A549 (cell line): ENCODE data around the gene RALA.

Experiments
- CTCF ChIP-seq: fragments of >200 bp; sonication (Bioruptor Twin); formaldehyde crosslinking; IDR thresholded peaks from 3 replicates; pipeline ENCODE4 v1.5.1; 2016
- EP300 ChIP-seq, 2 experiments: fragments of >200 bp; sonication (Bioruptor Twin); formaldehyde crosslinking; IDR thresholded peaks; 2 replicates in 1 of 2; 3 replicates in 1 of 2; pipeline ENCODE4 v1.6.1; 2016 to 2017
- ESRRA ChIP-seq: fragments of 150-350 bp; IDR thresholded peaks from 2 replicates; pipeline ENCODE4 v1.6.1; 2014; ENCODE audit warnings: mild to moderate bottlenecking, low read length, borderline replicate concordance
- HDAC2 ChIP-seq: fragments of 200-600 bp; sonication (generic); IDR thresholded peaks from 2 replicates; pipeline ENCODE4 v1.6.1; 2016
- MAX ChIP-seq: IDR thresholded peaks from 2 replicates; pipeline ENCODE4 v1.6.1; 2012
- PHF8 ChIP-seq: fragments of 200-600 bp; sonication (generic); IDR thresholded peaks from 2 replicates; pipeline ENCODE4 v1.6.1; 2016; ENCODE audit warnings: low read depth, mild to moderate bottlenecking, antibody characterized with exemption, moderate library complexity, borderline replicate concordance
- POLR2A ChIP-seq: IDR thresholded peaks from 2 replicates; pipeline ENCODE4 v1.6.1; 2012; ENCODE audit warnings: mild to moderate bottlenecking, low read length
- POLR2AphosphoS2 ChIP-seq: conservative IDR thresholded peaks from 2 replicates; pipeline ENCODE4 v1.6.1; 2012; ENCODE audit warnings: low read length, improper control_type of control experiment, inconsistent platforms
- RAD21 ChIP-seq, 2 experiments: fragments of >200 bp in 1 of 2; sonication (Bioruptor Twin) in 1 of 2; formaldehyde crosslinking in 1 of 2; IDR thresholded peaks in 1 of 2; conservative IDR thresholded peaks in 1 of 2; 2 replicates in 1 of 2; 3 replicates in 1 of 2; pipeline ENCODE4 v1.6.1; 2012 to 2018; ENCODE audit warnings: inconsistent platforms in 1 of 2
- RARB ChIP-seq: fragments of 250-450 bp; sonication (Bioruptor Pico); IDR thresholded peaks from 2 replicates; pipeline ENCODE4 v1.8.0; 2021; ENCODE audit warnings: mild to moderate bottlenecking, moderate library complexity
- REST ChIP-seq: fragments of 200-600 bp; sonication (generic); IDR thresholded peaks from 2 replicates; pipeline ENCODE4 v1.6.1; 2016; ENCODE audit warnings: antibody characterized with exemption, mild to moderate bottlenecking, moderate library complexity
- USF2 ChIP-seq: fragments of 450-650 bp; IDR thresholded peaks from 2 replicates; pipeline ENCODE4 v1.6.1; 2014; ENCODE audit warnings: antibody characterized with exemption
- ZFP36 ChIP-seq: fragments of 450-650 bp; IDR thresholded peaks from 2 replicates; pipeline ENCODE4 v1.6.1; 2014; ENCODE audit warnings: borderline replicate concordance; ENCODE audit not compliant: partially characterized antibody
- ZSCAN20 ChIP-seq: fragments of 250-450 bp; sonication (Bioruptor Pico); IDR thresholded peaks from 2 replicates; pipeline ENCODE4 v1.8.0; 2022; ENCODE audit warnings: mild to moderate bottlenecking, moderate library complexity

GRCh38 chr7:39720586-39720985, 97.2 kb downstream of the RALA start:
- no peak for TF ChIP-seq CTCF
- TF ChIP-seq HDAC2, result no peak
- no peak for TF ChIP-seq RARB (CRISPR knock-in tag)
- no peak for TF ChIP-seq REST
- TF ChIP-seq POLR2A, result no peak
- TF ChIP-seq PHF8, result no peak
- no peak for TF ChIP-seq USF2
- TF ChIP-seq ESRRA, result no peak
- TF ChIP-seq ZSCAN20 (CRISPR knock-in tag), result no peak
- no peak for TF ChIP-seq MAX
- no peak for TF ChIP-seq EP300 (IDR thresholded peaks at IDR 0.05)
- TF ChIP-seq ZFP36, result no peak
- TF ChIP-seq POLR2AphosphoS2, result no peak
- TF ChIP-seq RAD21 (conservative IDR thresholded peaks at IDR 0.05 in 1 of 2, IDR thresholded peaks at IDR 0.05 in 1 of 2), result no peak
